Measurements from ENCODE around the gene MEF2C. TPM values are rescaled to one million over a fixed set of nuclear protein-coding genes. Genes with fewer than 3 reads are reported as not detected.

Gene MEF2C
- total RNA-seq, 1 experiment from 2014 or later: 1.7 TPM

- TF ChIP-seq NFE2L1 (CRISPR knock-in tag; IDR thresholded peaks at IDR 0.05): no peak
- no peak for TF ChIP-seq GTF2I (CRISPR knock-in tag; conservative IDR thresholded peaks at IDR 0.05)
- no peak for TF ChIP-seq ARID4B (CRISPR knock-in tag; IDR thresholded peaks at IDR 0.05; ENCODE audit: borderline replicate concordance)
- TF ChIP-seq TCF7 (CRISPR knock-in tag; IDR thresholded peaks at IDR 0.05; ENCODE audit: low read depth): no peak
- no peak for TF ChIP-seq ZNF425 (CRISPR knock-in tag; conservative IDR thresholded peaks at IDR 0.05)
- TF ChIP-seq STAT6 (CRISPR knock-in tag; conservative IDR thresholded peaks at IDR 0.05; ENCODE audit: low read depth): no peak
Measured at GRCh38 chr5:88761939-88762338, 121.0 kb downstream of the MEF2C start (continued).

- ATAC-seq (no peak), DNase-seq (ENCODE audit: low spot score) (no peak)
- peaks cover 13% of the 10 kb centered on the region for H3K4me1 Mint-ChIP-seq
- H3K4me3 Mint-ChIP-seq: no peak overlapping the region
- ChIA-PET POLR2A (no interaction called here), CTCF (interaction anchor here (0.9 kb wide), 1 partner anchor 31 kb away, joined by 4 read pairs; no protein-coding TSS in a partner anchor)
- H3K27me3 Mint-ChIP-seq (ENCODE audit: low read depth): peaks cover 2% of the 10 kb centered on the region; the same call in 1 of the 2 replicates
- no peaks in the 10 kb centered on the region for H3K36me3 Mint-ChIP-seq
- no peak overlapping the region for H3K27ac Mint-ChIP-seq
- H3K9me3 Mint-ChIP-seq: 0 out of 2 replicates have a peak, but pooled peaks cover 6% of the 10 kb centered on the region
- TF ChIP-seq ZNF317 (CRISPR knock-in tag; IDR thresholded peaks at IDR 0.05; ENCODE audit: borderline replicate concordance, low read depth) (no peak), OVOL2 (CRISPR knock-in tag; IDR thresholded peaks at IDR 0.05; ENCODE audit: borderline replicate concordance) (no peak), ZNF232 (CRISPR knock-in tag; IDR thresholded peaks at IDR 0.05) (no peak), IRF1 (CRISPR knock-in tag; IDR thresholded peaks at IDR 0.05) (no peak), TEAD1 (CRISPR knock-in tag; IDR thresholded peaks at IDR 0.05) (no peak), RORB (CRISPR knock-in tag; IDR thresholded peaks at IDR 0.05) (no peak), ERG (CRISPR knock-in tag; IDR thresholded peaks at IDR 0.05) (no peak), ATF2 (CRISPR knock-in tag; IDR thresholded peaks at IDR 0.05; ENCODE audit: borderline replicate concordance, low read depth) (no peak), AR (CRISPR knock-in tag; IDR thresholded peaks at IDR 0.05) (no peak), ZNF671 (CRISPR knock-in tag; IDR thresholded peaks at IDR 0.05) (no peak), ZNF416 (CRISPR knock-in tag; IDR thresholded peaks at IDR 0.05) (no peak), ZNF423 (CRISPR knock-in tag; IDR thresholded peaks at IDR 0.05) (no peak), E2F4 (CRISPR knock-in tag; IDR thresholded peaks at IDR 0.05; ENCODE audit: borderline replicate concordance, low read depth) (no peak)
Measured at GRCh38 chr5:88761269-88761850, 121.6 kb downstream of the MEF2C start.
